ENCODE measurements around the gene CNPY1.
"Not testable (repeated sequence)": the region's sequence is repeated elsewhere in the genome, so short reads cannot be mapped to it uniquely, and the experiment has no call there.

CNPY1 gene

GRCh38 chr7:155578016-155578415, 31.7 kb upstream of the CNPY1 start:
- DNase-seq (ENCODE audit: low spot score) = no peak

- no peak for DNase-seq (ENCODE audit: low spot score)
Observed at GRCh38 chr7:155577509-155577905, 31.1 kb upstream of the CNPY1 start.

- peak; percentile 49 for DNase-seq (ENCODE audit: low spot score)
Observed at GRCh38 chr7:155576900-155577508, 30.6 kb upstream of the CNPY1 start.

DNA sequence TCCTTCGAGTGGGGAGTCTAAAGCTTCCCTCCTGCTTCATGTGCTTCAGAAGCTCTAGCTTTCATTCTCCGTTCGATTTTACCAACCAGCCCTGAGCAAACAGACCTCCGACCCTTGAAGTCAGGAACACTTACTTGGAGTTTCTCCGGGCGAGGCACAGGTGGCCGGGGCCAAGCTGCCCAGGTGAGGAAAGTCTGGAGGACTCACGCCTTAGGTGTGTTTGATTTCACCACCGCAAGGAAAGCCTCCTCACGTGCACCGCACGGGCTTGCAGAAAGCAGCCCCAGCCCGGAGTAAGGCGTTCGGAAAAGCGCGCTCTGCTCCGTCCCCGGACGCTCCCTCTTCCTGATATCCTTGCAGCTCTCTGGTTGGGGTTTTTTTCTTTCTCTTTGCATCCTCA, 30.1 kb upstream of the CNPY1 start:
- DNase-seq (ENCODE audit: low spot score) = no peak

- DNase-seq (ENCODE audit: low spot score) = no peak
Observed at GRCh38 chr7:155574556-155575290, 28.4 kb upstream of the CNPY1 start.

- no peak for DNase-seq (ENCODE audit: low spot score)
Observed at GRCh38 chr7:155571581-155572345, 25.4 kb upstream of the CNPY1 start.

DNA sequence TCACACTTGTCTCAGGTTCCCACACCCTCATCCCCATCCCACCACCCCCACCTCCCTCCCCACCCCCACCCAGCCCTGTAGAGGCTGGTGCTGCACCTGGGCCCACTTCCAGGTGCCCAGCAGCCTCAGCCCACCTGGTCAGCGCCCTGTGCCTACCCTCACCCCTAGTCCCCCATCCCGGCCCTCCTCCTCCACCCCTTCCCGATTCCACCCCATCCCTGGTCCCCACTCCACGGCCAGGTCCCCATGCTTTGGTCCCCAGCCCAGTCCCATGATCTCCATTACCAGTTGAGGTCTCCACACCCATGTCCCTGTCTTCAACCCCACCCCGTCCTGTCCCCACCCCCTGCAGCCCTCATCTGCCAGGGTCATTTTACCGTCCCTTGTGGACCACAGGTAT, 24.6 kb upstream of the CNPY1 start:
- DNase-seq (ENCODE audit: low spot score) = no peak

- no peak for DNase-seq (ENCODE audit: low spot score)
Observed at GRCh38 chr7:155570171-155570958, 24.0 kb upstream of the CNPY1 start.

- DNase-seq (ENCODE audit: low spot score) = no peak
Observed at GRCh38 chr7:155569681-155570080, 23.3 kb upstream of the CNPY1 start.

GRCh38 chr7:155568842-155569494, 22.6 kb upstream of the CNPY1 start:
- DNase-seq (ENCODE audit: low spot score) = no peak

GRCh38 chr7:155568333-155568660, 21.9 kb upstream of the CNPY1 start:
- DNase-seq (ENCODE audit: low spot score) = no peak

GRCh38 chr7:155567646-155568332, 21.4 kb upstream of the CNPY1 start:
- DNase-seq (ENCODE audit: low spot score) = no peak

DNA sequence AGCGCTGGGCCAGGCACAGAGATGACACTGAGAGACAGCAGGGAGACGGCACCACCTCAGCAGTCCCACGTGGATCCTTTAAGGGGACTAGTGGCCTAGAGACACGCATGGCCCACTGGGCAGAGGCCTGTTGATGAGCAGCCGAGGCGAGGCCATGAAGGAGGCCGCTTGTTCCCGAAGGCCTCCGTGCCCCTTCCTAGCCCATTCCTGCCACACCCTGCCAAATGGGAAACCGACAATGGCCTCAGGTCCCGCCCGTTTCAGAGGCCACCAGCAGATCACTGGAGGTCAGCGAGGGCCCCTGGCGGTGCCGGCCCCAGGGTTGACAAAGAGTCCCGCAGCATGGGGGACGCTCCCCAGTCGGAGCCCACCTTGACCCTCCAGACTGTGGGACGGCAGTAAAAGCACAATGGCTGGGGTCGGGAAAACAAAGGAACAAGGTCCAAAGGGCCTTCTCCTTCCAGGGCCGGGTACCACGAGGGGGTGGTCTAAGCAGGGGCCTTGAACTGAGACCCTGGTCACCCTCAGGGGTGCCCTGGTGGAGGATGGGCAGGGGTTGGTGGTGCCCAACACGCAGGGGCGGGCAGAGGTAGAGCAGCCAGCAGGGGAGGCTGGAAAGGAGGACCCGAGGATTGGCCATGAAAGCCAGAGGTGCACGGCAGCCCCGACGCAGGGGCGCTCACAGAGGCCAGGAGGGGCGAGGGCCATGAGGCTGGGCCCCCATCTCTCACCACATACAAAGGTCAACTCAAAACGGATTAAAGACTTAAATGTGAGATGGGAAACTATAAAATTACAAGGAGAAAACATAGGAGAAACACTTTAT, 19.9 kb upstream of the CNPY1 start:
- DNase-seq (ENCODE audit: low spot score) = no peak

DNA sequence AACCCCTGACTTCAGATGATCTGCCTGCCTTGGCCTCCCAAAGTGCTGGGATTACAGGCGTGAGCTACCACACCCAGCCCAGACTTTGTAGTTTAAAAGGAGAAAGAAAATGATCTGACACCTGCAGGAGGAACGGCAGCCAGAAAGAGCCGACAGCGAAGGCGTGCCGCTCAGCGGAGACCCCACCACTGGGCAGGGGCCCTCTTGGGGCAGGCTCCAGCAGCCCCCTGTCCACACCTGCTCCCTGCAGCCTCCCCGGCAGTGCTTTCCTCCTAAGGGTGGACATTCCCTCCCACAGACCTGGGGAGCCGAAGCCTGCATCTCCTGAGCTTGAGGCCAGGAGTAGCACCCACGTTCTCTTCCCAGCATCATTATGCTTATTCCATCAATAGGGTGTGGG, 19.2 kb upstream of the CNPY1 start:
- no peak for DNase-seq (ENCODE audit: low spot score)

- DNase-seq (ENCODE audit: low spot score) = not testable (repeated sequence)
Observed at GRCh38 chr7:155562976-155563375, 16.6 kb upstream of the CNPY1 start.

DNA sequence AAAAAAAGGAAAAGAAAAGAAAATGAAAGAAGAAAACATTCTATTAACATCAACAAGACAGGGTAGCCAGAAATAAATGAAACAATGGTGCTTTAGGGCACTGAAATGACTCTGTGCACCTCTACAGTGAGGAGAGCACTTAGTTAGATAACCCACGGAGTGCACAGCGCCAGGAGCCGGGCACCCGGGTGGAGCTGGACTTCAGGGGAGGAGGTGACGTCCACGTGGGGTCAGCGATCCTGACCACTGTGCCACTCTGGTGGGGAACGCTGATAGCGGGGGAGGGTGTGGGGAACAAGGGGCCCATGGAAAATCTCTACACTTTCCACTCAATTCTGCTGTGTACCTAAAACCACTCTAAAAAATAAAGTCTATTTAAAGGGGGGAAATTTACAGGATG, 15.7 kb upstream of the CNPY1 start:
- DNase-seq (ENCODE audit: low spot score) = no peak

GRCh38 chr7:155560982-155561686, 14.8 kb upstream of the CNPY1 start:
- DNase-seq (ENCODE audit: low spot score) = no peak

DNA sequence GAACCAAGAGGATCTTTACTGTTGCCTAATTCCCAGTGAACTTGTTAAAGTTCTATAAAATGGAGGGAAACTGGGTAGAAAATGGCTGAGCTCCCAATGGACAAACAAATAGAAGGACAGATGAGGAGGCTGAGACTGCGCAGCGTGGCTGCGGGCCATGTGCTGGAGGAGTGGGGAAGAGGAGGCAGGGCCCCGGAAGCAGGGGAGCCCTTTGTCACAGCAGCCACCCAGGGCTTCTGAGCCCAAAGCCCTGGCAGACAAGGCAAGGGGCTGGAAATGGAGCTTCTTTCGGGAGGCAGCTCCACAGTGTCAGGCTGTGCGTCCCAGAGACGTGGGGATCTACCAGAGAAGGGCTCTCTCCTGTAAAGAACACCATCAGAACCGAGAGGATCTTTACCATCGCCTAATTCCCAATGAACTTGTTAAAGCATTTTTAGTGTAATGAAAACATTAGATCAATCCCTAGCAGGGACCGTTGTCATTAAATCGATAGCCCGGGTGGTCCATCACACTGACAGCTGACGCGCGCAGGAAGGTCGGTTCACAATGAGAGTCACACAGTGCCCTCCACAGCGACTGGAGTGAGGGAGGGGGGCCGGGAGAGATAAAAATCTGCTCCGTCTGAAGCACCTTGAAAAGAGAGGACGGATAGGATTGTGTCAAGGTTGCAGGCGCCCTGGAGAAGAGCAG, 14.0 kb upstream of the CNPY1 start:
- no peak for DNase-seq (ENCODE audit: low spot score)

- no peak for DNase-seq (ENCODE audit: low spot score)
Observed at GRCh38 chr7:155559519-155560108, 13.3 kb upstream of the CNPY1 start.
